HG03280 (cell line): ENCODE measurements around the gene CDON.
A peak's percentile ranks its signal among the peaks of the same experiment; 100 is the strongest.
"Not testable (repeated sequence)": the region's sequence is repeated elsewhere in the genome, so short reads cannot be mapped to it uniquely, and the experiment has no call there.

Experiments used
- ATAC-seq: cut with Tn5 transposase; IDR thresholded peaks from one replicate; pipeline ENCODE4 v1.9.1; 2021; ENCODE audit warnings: mild to moderate bottlenecking, moderate library complexity; ENCODE audit not compliant: unreplicated experiment

CDON gene

DNA sequence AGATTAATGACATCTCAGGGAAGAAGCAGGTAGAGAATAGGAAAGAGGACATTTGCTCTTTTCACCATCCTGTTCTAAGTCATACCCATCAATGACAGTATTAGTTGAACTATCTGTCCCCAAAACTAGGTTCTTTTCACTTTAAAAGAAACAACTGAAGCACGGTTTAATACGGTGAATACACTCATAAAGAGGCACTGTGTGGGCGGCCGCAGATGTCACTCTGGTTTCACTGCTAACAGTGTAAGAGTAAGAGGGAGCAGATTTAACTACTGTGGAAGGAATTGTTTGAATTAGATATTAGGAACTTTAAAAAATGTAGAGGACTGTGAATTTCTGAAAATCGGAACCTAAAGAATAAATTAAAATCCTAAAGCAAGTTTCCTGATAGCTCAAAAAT lies 67.4 kb downstream of the CDON start:
- peak; percentile 94 for ATAC-seq

GRCh38 chr11:125994509-125994908 lies 68.2 kb downstream of the CDON start:
- ATAC-seq: no peak

GRCh38 chr11:125992893-125993292 lies 69.8 kb downstream of the CDON start:
- ATAC-seq: no peak

DNA sequence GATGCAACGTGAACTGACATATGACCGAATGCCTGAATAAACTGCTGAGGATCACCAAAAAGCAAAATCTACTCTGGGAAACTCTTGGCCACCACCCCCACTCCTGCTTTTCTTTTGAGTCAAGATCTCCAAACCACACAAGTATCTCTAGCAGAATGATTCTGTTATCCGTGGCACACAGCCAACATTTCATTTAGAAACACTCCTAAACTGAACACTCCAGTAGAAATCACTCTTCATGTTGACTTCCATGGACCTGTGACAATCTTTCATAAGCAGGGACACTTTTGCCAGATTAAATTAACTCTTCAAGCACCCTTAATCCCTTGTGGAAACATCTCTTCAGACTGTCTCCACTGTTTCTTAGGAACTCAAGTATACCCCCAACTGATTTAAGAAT lies 72.4 kb downstream of the CDON start:
- no peak for ATAC-seq

DNA sequence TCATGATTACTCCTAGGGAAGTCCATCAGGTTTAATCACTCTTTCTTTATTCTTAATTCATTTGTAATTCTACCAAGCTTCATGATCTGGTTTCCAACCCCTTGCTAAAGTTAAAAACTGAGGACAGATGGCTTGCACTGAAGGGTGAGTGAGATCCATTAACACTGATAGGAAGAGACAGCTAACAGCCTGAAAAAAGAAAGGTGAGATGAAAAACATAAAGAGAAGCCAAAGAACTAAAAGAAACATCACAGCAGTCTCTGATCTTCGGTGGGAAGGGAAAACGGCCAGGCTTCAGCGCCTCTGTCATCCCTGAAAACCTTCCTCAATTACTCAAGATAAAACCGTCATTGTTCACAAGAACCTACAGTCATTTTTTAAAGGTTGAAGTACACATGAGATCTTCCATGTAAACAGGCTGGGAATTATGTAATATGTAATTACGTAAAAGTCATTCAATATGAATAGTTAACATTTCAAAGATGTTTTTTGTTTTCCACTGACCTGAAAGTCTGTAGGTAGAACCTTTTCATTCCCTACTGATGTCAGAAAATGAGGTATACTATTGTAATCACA lies 75.5 kb downstream of the CDON start:
- no peak for ATAC-seq

GRCh38 chr11:125985956-125986355 lies 76.7 kb downstream of the CDON start:
- not testable (repeated sequence) for ATAC-seq

DNA sequence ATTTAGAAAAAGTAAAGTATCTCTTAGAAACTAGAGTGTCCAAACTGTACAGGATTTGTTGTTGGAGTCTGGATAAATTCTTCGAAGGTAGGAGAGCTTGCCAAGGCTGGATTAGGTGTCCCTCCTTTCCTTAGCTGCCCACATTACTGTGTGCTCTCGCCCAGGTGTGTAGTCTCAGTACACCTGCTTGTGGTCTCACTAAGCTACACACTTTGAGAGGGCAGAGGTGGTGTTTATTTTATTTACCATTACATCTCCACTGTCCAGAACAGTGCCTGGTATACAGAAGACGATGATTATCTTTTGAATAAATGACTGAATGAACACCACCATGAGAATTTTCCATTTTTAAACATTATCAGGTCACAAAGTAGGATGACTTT lies 80.3 kb downstream of the CDON start:
- ATAC-seq: no peak

DNA sequence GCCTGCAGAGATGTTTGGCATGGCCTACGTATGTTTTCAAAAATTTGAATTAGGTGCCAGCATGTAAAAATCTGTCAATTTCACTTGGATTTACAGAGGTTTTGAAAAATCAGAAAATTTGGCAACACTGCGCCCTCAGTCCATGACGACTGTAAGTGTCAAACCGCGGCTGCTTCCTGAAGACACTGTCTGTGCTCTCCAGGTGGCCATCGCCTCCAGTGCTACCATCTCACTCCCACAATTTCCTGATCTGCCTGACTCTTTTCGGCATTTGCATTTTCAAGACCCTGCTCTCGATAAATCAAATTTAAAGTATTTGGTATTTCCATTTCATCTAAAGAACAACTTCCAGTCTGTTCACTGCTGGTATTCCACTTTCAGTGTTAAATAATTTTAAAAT lies 82.2 kb downstream of the CDON start:
- ATAC-seq: no peak

DNA sequence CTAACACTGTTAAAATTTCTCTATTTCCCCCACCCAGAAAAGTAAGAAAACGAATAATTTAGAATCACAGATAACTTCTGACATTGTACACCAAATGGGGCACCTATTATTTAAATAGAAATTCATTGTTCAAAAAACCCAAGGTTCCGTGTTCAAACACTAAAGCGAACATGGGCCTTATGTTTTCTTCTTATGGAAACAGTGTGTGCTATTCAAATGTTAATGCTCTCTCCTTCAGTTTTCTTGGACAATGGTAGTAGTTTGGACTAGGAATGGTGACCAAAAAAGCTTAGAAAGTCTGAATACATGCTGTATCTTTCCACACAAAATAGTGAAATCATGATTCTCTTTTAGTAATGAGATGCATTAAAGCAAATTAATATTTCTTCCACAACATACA lies 83.2 kb downstream of the CDON start:
- no peak for ATAC-seq

GRCh38 chr11:125978778-125979407 lies 83.8 kb downstream of the CDON start:
- ATAC-seq: no peak

DNA sequence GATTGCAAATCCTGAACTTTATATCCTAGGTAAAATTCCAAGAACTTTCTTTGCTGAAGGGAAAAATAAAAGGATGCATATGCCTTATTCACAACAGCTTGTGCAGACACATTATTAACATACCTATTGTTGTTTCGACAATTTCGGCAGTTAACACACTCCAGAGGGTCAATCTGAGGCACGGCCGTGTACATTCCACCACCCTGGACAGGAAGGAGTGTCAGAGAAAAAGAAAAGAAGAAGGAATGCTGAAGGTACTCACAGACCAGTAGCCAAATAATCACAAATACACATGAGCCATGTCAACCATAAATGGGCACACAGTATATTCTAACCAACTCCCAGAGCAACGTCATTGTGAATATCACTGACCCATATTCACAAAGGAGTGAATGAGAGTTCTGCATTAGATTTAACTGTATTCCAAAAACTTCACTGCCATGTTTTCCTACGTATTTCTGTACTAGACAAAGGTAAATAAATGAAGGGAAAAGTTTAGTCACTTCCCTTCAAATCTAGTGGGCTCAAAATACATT lies 84.4 kb downstream of the CDON start:
- ATAC-seq: no peak

- no peak for ATAC-seq
These were observed 85.3 kb downstream of the CDON start for GRCh38 chr11:125977333-125977732.

- no peak for ATAC-seq
These were observed 86.5 kb downstream of the CDON start for GRCh38 chr11:125976156-125976555.

GRCh38 chr11:125975634-125976033 lies 87.0 kb downstream of the CDON start:
- no peak for ATAC-seq

DNA sequence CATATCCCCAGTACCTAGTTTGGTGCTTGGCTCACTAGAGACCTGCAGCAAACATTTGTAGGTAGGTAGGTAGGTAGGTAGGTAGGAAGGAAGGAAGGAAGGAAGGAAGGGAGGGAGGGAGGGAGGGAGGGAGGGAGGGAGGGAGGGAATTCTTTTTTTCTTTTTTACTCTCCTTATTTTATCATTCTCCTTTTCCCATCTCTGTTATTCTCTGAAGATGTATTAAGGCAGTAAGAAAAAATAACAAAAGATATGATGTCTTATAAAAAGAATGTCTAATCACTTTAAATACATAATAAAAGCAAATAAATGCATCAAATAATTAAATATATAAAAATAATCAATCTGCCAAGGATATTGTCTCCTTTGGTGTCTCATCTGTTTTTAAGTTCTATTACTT lies 88.4 kb downstream of the CDON start:
- ATAC-seq: no peak

DNA sequence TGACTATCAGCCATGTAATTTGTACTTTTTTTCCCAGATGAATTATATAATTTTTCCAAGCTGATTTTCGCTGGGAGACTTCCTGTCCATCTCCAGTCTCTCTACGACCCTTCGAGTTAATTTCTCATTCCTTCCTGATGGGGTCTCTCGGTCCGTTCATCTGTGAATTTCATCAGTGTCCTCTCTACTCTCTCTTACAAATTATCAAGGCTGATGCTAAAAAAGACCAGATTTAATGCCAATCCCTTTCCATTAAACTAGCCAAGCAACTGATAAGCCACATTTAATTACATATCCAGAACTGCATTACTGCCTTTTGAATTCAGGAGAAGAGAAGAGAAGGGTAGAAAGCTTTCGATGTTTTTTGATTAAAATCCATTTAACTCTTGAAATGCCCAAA lies 91.0 kb downstream of the CDON start:
- no peak for ATAC-seq

DNA sequence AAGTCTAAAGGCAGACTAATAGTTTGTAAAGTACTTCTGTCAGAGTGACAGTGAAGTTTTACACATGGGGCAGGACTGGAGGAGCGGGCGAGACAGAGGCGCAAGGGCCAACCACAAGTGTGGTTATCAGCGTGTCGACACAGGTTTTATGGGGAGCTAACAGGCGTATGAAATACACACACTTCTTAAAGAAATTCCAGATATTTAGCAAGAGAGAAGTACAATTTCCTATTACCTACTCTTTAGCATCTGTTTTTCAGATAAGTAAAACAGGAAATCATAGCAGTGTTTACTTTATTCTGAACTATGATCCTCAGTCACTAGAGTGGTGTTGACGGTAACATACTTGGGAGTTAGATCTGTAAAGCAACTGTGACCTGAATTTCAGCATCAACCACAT lies 94.3 kb downstream of the CDON start:
- ATAC-seq: no peak

- ATAC-seq: no peak
These were observed 95.2 kb downstream of the CDON start for GRCh38 chr11:125967515-125967914.

DNA sequence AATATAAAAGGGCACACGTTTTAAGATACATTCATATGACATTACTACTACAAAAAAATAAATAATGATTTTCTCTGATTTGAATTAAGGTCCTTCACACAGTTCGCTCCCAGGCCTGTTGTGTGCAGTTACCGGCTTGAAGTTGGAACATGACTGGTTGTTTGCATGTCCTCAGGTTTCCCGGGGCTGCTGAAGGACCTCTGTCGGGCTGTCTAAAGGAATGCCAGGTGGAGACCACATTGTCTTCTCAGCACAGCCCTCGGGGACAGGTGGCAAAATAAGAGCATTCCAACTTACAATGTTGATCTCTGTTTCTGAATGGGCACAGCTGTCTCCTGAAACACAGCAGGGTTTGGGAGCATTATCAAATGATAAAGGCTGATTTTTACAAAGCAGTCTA lies 101.9 kb downstream of the CDON start:
- ATAC-seq: no peak

DNA sequence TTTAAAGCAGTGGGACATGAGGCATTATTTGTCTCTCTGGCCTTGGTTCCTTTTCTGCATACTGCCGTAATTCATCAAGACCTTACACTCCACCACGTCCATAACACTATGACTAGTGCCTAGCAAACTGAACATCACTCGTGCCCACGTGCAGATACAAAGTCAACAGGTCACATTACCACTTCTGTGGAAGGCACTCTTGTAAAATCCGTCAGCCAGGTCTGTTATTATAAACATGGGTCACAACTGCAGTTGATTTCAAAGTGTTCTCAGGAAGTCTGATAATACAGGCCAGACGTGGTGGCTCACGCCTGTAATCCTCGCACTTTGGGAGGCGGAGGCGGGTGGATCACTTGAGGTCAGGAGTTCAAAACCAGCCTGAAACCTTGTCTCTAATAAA lies 102.7 kb downstream of the CDON start:
- ATAC-seq: no peak

DNA sequence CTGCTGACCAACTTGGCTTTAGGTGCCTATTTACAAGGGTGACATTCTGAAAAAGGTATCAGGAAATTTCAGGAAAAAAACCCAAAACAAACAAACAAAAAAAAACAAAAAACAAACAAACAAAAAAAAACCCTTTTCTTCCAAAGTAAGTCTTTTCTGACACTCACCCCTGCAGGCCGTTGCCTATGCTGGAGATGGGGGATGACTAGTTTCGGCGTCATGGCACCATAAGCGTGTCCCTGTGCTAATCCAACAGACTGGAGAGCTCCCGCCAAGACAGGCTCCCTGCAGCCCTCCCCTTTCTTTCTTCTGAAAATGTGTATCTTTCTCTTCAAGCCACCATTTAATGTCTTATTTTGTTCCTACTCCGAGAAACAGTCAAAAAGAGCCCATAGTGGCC lies 103.2 kb downstream of the CDON start:
- no peak for ATAC-seq

DNA sequence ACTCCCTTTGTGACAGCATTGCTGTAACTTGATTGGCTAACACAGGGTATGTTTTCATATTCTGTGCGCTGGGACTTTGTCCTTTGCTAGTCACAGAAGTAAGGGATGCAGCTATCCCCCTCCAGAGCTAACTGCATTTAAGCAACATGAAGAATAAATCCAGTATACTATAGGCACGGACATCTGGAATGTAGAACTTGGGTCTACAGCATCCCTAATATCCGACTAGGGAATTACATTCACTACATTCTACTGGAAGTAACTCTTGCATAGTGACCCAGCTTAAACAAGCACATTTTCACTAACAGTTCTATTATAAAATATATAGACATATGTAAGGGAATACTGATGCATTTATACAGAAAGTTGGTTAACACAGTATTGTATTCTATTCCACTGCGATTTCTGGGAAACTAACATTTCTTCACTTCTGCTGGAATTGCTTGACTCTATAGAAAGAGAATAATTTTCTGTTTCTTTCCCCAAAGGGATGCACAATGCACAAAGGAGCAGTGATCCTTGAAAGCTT lies 103.7 kb downstream of the CDON start:
- no peak for ATAC-seq
